GM19240 (cell line): ENCODE data around the gene TMEM59.

Experiments used
- DNase-seq: peaks from one replicate; pipeline ENCODE4 v3.0.0; 2011; ENCODE audit warnings: low spot score; ENCODE audit not compliant: insufficient read length

Gene TMEM59

GRCh38 chr1:53986458-53986857, 66.5 kb downstream of the TMEM59 start:
- DNase-seq: no peak

GRCh38 chr1:53984726-53985125, 68.3 kb downstream of the TMEM59 start:
- no peak for DNase-seq

GRCh38 chr1:53982763-53983104, 70.3 kb downstream of the TMEM59 start:
- DNase-seq: no peak

GRCh38 chr1:53982034-53982762, 70.8 kb downstream of the TMEM59 start:
- DNase-seq: no peak

- DNase-seq: no peak
Measured at GRCh38 chr1:53981220-53981619, 71.8 kb downstream of the TMEM59 start.

- DNase-seq: no peak
Measured at GRCh38 chr1:53979712-53980450, 73.1 kb downstream of the TMEM59 start.
